Measurements from ENCODE around the gene ANKLE2.

- TF ChIP-seq POLR2A (IDR thresholded peaks at IDR 0.05) = no peak
- no peak for TF ChIP-seq CTCF (IDR thresholded peaks at IDR 0.05)
Observed at GRCh38 chr12:132723015-132723763, 38.4 kb downstream of the ANKLE2 start.

All from testis (tissue), 2 donors.